PC-9 (cell line): ENCODE data around the gene MAP2K6.

ENCODE experiments used
- CTCF ChIP-seq: fragments of 200-600 bp; sonication (generic); conservative IDR thresholded peaks from 2 replicates; pipeline ENCODE4 v1.6.1; 2017; ENCODE audit warnings: mixed run types, antibody characterized with exemption, mild to moderate bottlenecking, moderate library complexity
- EZH2 ChIP-seq: fragments of 200-600 bp; sonication (generic); IDR thresholded peaks from 2 replicates; pipeline ENCODE4 v1.8.0; 2017; ENCODE audit warnings: antibody characterized with exemption, low read depth

- no peak for TF ChIP-seq CTCF
- no peak for TF ChIP-seq EZH2
These were observed 23.0 kb downstream of the MAP2K6 start for GRCh38 chr17:69437475-69437874.
